GM23338 (cell line): ENCODE measurements around the gene PRPF31. TPM values are rescaled to one million over a fixed set of nuclear protein-coding genes. Genes with fewer than 3 reads are reported as not detected.

Source experiments
- ATAC-seq: fragments of 200-7000 bp; cut with Tn5 transposase; 3 replicates; pipeline ENCODE4 v1.9.1; 2020
- DNase-seq: peaks from one replicate; pipeline ENCODE4 v3.0.0-alpha.2; 2015; ENCODE audit warnings: low spot score
- H2AFZ ChIP-seq: fragments of 200-600 bp; sonication (generic); 2 replicates; pipeline ENCODE4 v1.8.0; 2016; ENCODE audit warnings: antibody characterized with exemption, mild to moderate bottlenecking, moderate library complexity
- H3F3A ChIP-seq: fragments of 200-600 bp; sonication (generic); replicated peaks from 2 replicates; pipeline ENCODE4 v1.8.0; 2017; ENCODE audit warnings: antibody characterized with exemption, mixed run types, low read depth
- H3K27ac ChIP-seq: fragments of 200-600 bp; sonication (generic); 2 replicates; pipeline ENCODE4 v1.6.1; 2016; ENCODE audit warnings: low read depth
- H3K27me3 ChIP-seq: fragments of 200-600 bp; sonication (generic); 2 replicates; pipeline ENCODE4 v1.8.0; 2016; ENCODE audit warnings: mild to moderate bottlenecking, mixed run types, moderate library complexity; ENCODE audit not compliant: insufficient read depth
- H3K36me3 ChIP-seq: fragments of 200-600 bp; sonication (generic); 2 replicates; pipeline ENCODE4 v1.8.0; 2016; ENCODE audit warnings: mild to moderate bottlenecking; ENCODE audit not compliant: insufficient read depth
- H3K4me1 ChIP-seq: fragments of 200-600 bp; sonication (generic); 2 replicates; pipeline ENCODE4 v1.8.0; 2016; ENCODE audit warnings: mild to moderate bottlenecking, moderate library complexity; ENCODE audit not compliant: insufficient read depth
- H3K4me2 ChIP-seq: fragments of 200-600 bp; sonication (generic); 2 replicates; pipeline ENCODE4 v1.7.1; 2017; ENCODE audit warnings: mixed run types
- H3K4me3 ChIP-seq: fragments of 200-600 bp; sonication (generic); 2 replicates; pipeline ENCODE4 v1.6.1; 2016; ENCODE audit warnings: mixed run types
- H3K79me2 ChIP-seq: fragments of 200-600 bp; sonication (generic); replicated peaks from 2 replicates; pipeline ENCODE4 v1.8.0; 2017; ENCODE audit warnings: mild to moderate bottlenecking; ENCODE audit not compliant: insufficient read depth
- H3K9me2 ChIP-seq: fragments of 200-600 bp; sonication (generic); 2 replicates; pipeline ENCODE4 v1.8.0; 2017; ENCODE audit not compliant: insufficient read depth
- H4K20me1 ChIP-seq: fragments of 200-600 bp; sonication (generic); replicated peaks from 2 replicates; pipeline ENCODE4 v1.8.0; 2017; ENCODE audit warnings: mild to moderate bottlenecking; ENCODE audit not compliant: insufficient read depth
- H3K27ac Mint-ChIP-seq: 2 replicates; pipeline ENCODE4 v1.8.0; 2020; ENCODE audit warnings: inconsistent platforms, mild to moderate bottlenecking, moderate library complexity, mixed read lengths
- H3K27me3 Mint-ChIP-seq: 3 replicates; pipeline ENCODE4 v1.8.0; 2022; ENCODE audit warnings: low read depth, mild to moderate bottlenecking, moderate library complexity, mixed read lengths, inconsistent platforms; ENCODE audit not compliant: insufficient read depth, poor library complexity
- H3K36me3 Mint-ChIP-seq: 3 replicates; pipeline ENCODE4 v1.8.0; 2021; ENCODE audit warnings: low read depth, mild to moderate bottlenecking, inconsistent platforms, moderate library complexity, mixed read lengths
- H3K4me1 Mint-ChIP-seq: 3 replicates; pipeline ENCODE4 v1.8.0; 2020; ENCODE audit warnings: mild to moderate bottlenecking, inconsistent platforms, mixed read lengths
- H3K4me3 Mint-ChIP-seq: 3 replicates; pipeline ENCODE4 v1.8.0; 2021; ENCODE audit warnings: moderate library complexity, mild to moderate bottlenecking, inconsistent platforms, mixed read lengths
- H3K9me3 Mint-ChIP-seq: 3 replicates; pipeline ENCODE4 v1.8.0; 2020; ENCODE audit warnings: moderate library complexity, mild to moderate bottlenecking, inconsistent platforms, mixed read lengths
- CREB1 ChIP-seq: fragments of 250-450 bp; sonication (Bioruptor Pico); IDR thresholded peaks from 2 replicates; pipeline ENCODE4 v1.5.0; 2020; ENCODE audit warnings: low read depth, mild to moderate bottlenecking, moderate library complexity
- EZH2 ChIP-seq: fragments of 200-600 bp; sonication (generic); IDR thresholded peaks from one replicate; pipeline ENCODE4 v1.8.0; 2017; ENCODE audit warnings: antibody characterized with exemption, mild to moderate bottlenecking, low read depth; ENCODE audit not compliant: unreplicated experiment
- EZH2phosphoT487 ChIP-seq: fragments of 200-600 bp; sonication (generic); IDR thresholded peaks from one replicate; pipeline ENCODE4 v1.8.1; 2018; ENCODE audit warnings: antibody characterized with exemption; ENCODE audit not compliant: unreplicated experiment
- JUNB ChIP-seq: IDR thresholded peaks from one replicate; pipeline ENCODE4 v1.6.1; 2016; ENCODE audit warnings: antibody characterized with exemption; ENCODE audit not compliant: unreplicated experiment
- NANOG ChIP-seq: IDR thresholded peaks from 2 replicates; pipeline ENCODE4 v1.6.1; 2016; ENCODE audit warnings: antibody characterized with exemption, borderline replicate concordance
- POLR2AphosphoS5 ChIP-seq: IDR thresholded peaks from 2 replicates; pipeline ENCODE4 v1.6.1; 2016; ENCODE audit warnings: antibody characterized with exemption, low read depth
- REST ChIP-seq: IDR thresholded peaks from one replicate; pipeline ENCODE4 v1.6.1; 2018; ENCODE audit warnings: antibody characterized with exemption; ENCODE audit not compliant: unreplicated experiment
- STAT1 ChIP-seq: IDR thresholded peaks from one replicate; pipeline ENCODE4 v1.6.1; 2016; ENCODE audit warnings: antibody characterized with exemption; ENCODE audit not compliant: unreplicated experiment
- ZNF114 ChIP-seq: fragments of 250-450 bp; sonication (Bioruptor Pico); IDR thresholded peaks from 2 replicates; pipeline ENCODE4 v1.5.0; 2020; ENCODE audit warnings: mild to moderate bottlenecking, moderate library complexity
- ZNF331 ChIP-seq: fragments of 250-450 bp; sonication (Bioruptor Pico); IDR thresholded peaks from 2 replicates; pipeline ENCODE4 v1.5.0; 2020; ENCODE audit warnings: low read depth, mild to moderate bottlenecking, moderate library complexity
- polyA plus RNA-seq: library from polyadenylated mRNA; unstranded; fragments of >200 nt; fragmentation: Nextera tagmentation; extraction: Ambion mirVana; gene quantifications from 2 replicates; pipeline ENCODE4 v1.2.1, GENCODE V29; 2016
- total RNA-seq: library from RNA; depleted of rRNA; stranded (reverse); fragments of >200 nt; shearing (Covaris generic); gene quantifications from 2 replicates; pipeline ENCODE4 v1.2.3, GENCODE V29; 2014
- TF ChIP-seq, protein P1 (sequence below), 2 experiments: fragments of 200-600 bp in 1 of 2; sonication (generic) in 1 of 2; conservative IDR thresholded peaks; 2 replicates each; pipeline versions ENCODE4 v1.5.1 to v1.6.1; 2016 to 2017; ENCODE audit warnings: antibody characterized with exemption in 2 of 2, low read depth in 2 of 2, mild to moderate bottlenecking in 2 of 2, moderate library complexity in 1 of 2

Gene PRPF31
- total and polyA plus RNA-seq, 2 experiments from 2014 or later = 83.3 to 94.2 TPM

- TF ChIP-seq REST (no peak), ZNF331 (CRISPR knock-in tag) (no peak), POLR2AphosphoS5 (no peak), EZH2phosphoT487 (no peak), NANOG (no peak), ZNF114 (no peak), JUNB (no peak), STAT1 (no peak), EZH2 (no peak)
- Mint-ChIP-seq H3K36me3 (no peaks in the 10 kb centered on the region), H3K27me3 (peaks cover 41% of the 10 kb centered on the region), H3K4me1 (peaks cover 30% of the 10 kb centered on the region), H3K27ac (no peak overlapping the region), H3K9me3 (no peaks in the 10 kb centered on the region; the same call in 2 of the 3 replicates), H3K4me3 (no peak overlapping the region; the same call in 2 of the 3 replicates)
- Histone ChIP-seq H3K36me3 (no peaks in the 10 kb centered on the region), H3K4me1 (peaks cover 5% of the 10 kb centered on the region; the same call in 1 of the 2 replicates), H3K4me2 (no peak overlapping the region), H2AFZ (no peak overlapping the region), H3K4me3 (no peak overlapping the region), H3K9me2 (no peaks in the 10 kb centered on the region), H3K27ac (no peak overlapping the region), H3K27me3 (peaks cover 7% of the 10 kb centered on the region; the same call in 1 of the 2 replicates), H3K79me2 (no peaks in the 10 kb centered on the region), H3F3A (peaks cover 22% of the 10 kb centered on the region), H4K20me1 (peaks cover 2% of the 10 kb centered on the region; the same call in 1 of the 2 replicates)
- ATAC-seq (no peak), DNase-seq (peak; percentile 17)
Measured at GRCh38 chr19:54165222-54165621, 49.7 kb downstream of the PRPF31 start.

DNA sequence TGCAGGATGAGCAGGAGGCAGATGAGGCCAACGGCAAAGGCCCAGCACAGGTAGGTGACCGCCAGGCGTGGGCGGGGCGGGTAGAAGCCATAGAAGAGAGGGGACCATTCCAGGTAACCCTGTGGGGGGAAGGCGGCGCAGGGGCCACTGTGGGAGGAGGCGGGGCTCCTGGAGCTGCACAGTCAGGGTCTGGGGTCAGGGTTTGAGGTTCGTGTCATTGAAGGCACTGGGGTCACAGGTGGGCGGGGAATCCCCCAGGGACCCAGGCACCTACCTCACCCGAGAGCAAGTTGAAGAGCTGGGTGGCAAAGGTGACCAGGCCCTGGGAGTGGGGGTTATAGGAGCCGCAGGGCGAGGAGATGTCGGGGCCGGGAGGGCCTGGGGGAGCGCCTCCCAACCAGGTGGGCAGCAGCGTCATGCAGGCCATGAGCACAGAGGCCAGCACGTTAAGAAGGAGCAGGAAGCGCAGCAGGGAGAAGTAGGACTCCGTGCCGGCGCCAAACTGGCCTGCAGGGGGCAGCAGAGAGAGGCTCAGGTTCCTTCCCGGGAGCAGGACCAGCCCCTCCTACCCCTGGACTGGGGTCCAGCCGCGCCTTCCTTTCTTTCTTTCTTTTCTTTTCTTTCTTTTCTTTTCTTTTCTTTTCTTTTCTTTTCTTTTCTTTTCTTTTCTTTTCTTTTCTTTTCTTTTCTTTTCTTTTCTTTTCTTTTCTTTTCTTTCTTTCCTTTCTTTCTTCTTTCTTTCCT is 52.8 kb downstream of the PRPF31 start:
- TF ChIP-seq, protein P1, sequence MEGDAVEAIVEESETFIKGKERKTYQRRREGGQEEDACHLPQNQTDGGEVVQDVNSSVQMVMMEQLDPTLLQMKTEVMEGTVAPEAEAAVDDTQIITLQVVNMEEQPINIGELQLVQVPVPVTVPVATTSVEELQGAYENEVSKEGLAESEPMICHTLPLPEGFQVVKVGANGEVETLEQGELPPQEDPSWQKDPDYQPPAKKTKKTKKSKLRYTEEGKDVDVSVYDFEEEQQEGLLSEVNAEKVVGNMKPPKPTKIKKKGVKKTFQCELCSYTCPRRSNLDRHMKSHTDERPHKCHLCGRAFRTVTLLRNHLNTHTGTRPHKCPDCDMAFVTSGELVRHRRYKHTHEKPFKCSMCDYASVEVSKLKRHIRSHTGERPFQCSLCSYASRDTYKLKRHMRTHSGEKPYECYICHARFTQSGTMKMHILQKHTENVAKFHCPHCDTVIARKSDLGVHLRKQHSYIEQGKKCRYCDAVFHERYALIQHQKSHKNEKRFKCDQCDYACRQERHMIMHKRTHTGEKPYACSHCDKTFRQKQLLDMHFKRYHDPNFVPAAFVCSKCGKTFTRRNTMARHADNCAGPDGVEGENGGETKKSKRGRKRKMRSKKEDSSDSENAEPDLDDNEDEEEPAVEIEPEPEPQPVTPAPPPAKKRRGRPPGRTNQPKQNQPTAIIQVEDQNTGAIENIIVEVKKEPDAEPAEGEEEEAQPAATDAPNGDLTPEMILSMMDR (conservative IDR thresholded peaks at IDR 0.05; ENCODE audit: low read depth in 2 of 2) = peak; percentile 79 to 89
- no peak; the same call in 1 of the 2 replicates for TF ChIP-seq CREB1 (CRISPR knock-in tag)

More for the DNA sequence above, 52.8 kb downstream of the PRPF31 start:
- Histone ChIP-seq H3K9me2 (no peaks in the 10 kb centered on the region), H3K79me2 (no peaks in the 10 kb centered on the region), H3K27me3 (peaks cover 3% of the 10 kb centered on the region; the same call in 1 of the 2 replicates), H3K36me3 (no peaks in the 10 kb centered on the region), H3K4me2 (peak overlapping the region; percentile 71), H3K27ac (no peak overlapping the region), H3F3A (peaks cover 14% of the 10 kb centered on the region), H4K20me1 (no peaks in the 10 kb centered on the region), H3K4me3 (peak overlapping the region; percentile 45; the same call in 1 of the 2 replicates), H3K4me1 (no peaks in the 10 kb centered on the region; the same call in 1 of the 2 replicates), H2AFZ (0 out of 2 replicates have a peak overlapping the region, but pooled peaks have one; percentile 78)
- Mint-ChIP-seq H3K27me3 (peaks cover 31% of the 10 kb centered on the region), H3K4me3 (no peak overlapping the region), H3K4me1 (peaks cover 22% of the 10 kb centered on the region), H3K36me3 (no peaks in the 10 kb centered on the region; the same call in 2 of the 3 replicates), H3K9me3 (no peaks in the 10 kb centered on the region; the same call in 1 of the 3 replicates), H3K27ac (no peak overlapping the region)
- peak; percentile 54 for ATAC-seq
- DNase-seq = peak; percentile 97
